Transverse colon (tissue), 4 donors: ENCODE measurements around the gene ZHX3.

Experiments
- CTCF ChIP-seq, 5 experiments: fragments of 200-600 bp in 3 of 5; fragments of 450-650 bp in 2 of 5; sonication (generic) in 3 of 5; IDR thresholded peaks; 1 replicate in 2 of 5; 2 replicates in 3 of 5; pipeline ENCODE4 v1.5.1; 2016 to 2017; ENCODE audit warnings: antibody characterized with exemption in 5 of 5, inconsistent platforms in 3 of 5, mild to moderate bottlenecking in 2 of 5, moderate library complexity in 1 of 5
- POLR2AphosphoS5 ChIP-seq, 3 donors: sonication (generic); formaldehyde crosslinking; IDR thresholded peaks; one replicate each; pipeline ENCODE4 v1.6.1; 2016; ENCODE audit warnings: antibody characterized with exemption in 3 of 3

- TF ChIP-seq POLR2AphosphoS5 (IDR thresholded peaks at IDR 0.05) (no peak), CTCF (IDR thresholded peaks at IDR 0.05) (no peak)
These were observed 171.5 kb downstream of the ZHX3 start for GRCh38 chr20:41145821-41146620.
